ENCODE data around the gene CHEK2.

GRCh38 chr22:28737701-28738100 lies 3.9 kb downstream of the CHEK2 start:
- TF ChIP-seq, protein P1, sequence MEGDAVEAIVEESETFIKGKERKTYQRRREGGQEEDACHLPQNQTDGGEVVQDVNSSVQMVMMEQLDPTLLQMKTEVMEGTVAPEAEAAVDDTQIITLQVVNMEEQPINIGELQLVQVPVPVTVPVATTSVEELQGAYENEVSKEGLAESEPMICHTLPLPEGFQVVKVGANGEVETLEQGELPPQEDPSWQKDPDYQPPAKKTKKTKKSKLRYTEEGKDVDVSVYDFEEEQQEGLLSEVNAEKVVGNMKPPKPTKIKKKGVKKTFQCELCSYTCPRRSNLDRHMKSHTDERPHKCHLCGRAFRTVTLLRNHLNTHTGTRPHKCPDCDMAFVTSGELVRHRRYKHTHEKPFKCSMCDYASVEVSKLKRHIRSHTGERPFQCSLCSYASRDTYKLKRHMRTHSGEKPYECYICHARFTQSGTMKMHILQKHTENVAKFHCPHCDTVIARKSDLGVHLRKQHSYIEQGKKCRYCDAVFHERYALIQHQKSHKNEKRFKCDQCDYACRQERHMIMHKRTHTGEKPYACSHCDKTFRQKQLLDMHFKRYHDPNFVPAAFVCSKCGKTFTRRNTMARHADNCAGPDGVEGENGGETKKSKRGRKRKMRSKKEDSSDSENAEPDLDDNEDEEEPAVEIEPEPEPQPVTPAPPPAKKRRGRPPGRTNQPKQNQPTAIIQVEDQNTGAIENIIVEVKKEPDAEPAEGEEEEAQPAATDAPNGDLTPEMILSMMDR (IDR thresholded peaks at IDR 0.05), result no peak
- TF ChIP-seq POLR2A (IDR thresholded peaks at IDR 0.05), result no peak
